ENCODE data around the gene ZNF695.
A peak's percentile ranks its signal among the peaks of the same experiment; 100 is the strongest.

ZNF695 gene

DNA sequence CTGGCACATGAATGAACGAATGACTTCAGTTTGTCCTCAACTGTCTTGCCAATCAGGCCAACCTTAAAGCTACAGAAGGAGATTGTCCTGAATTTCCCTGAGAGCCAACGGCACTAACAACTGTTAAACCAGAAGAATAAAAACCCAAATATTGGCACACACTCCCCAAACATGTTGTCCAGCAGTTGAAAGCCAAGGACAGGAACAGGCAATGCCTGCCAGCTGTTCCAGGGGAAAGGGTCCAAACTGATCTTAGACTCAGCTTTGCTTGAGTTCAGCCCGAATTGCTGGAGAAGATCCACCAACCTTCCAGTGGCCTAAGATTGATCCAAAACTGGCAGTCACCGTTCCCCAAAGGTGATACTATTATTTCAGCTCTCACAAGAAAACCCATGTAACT is 53.7 kb downstream of the ZNF695 start:
- no peak for DNase-seq

DNA sequence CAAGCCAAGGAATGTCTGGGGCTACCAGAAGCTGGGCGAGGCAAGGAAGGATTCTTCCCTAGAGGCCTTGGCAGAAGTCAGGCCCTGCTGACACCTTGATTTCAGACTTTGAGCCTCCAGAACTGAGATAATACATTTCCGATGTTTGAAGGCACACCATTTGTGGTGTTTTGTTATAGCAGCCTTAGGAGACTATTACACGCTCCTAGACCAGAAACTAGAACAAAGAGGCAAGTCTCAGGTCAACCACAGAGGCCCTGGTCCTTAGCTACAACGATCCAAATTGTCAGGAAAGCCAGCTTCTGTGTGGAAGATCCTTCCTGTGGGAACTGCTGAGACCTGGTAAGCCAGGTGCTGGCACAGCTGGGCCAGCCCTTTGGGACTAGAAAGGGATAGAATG is 56.4 kb downstream of the ZNF695 start:
- no peak for DNase-seq

DNA sequence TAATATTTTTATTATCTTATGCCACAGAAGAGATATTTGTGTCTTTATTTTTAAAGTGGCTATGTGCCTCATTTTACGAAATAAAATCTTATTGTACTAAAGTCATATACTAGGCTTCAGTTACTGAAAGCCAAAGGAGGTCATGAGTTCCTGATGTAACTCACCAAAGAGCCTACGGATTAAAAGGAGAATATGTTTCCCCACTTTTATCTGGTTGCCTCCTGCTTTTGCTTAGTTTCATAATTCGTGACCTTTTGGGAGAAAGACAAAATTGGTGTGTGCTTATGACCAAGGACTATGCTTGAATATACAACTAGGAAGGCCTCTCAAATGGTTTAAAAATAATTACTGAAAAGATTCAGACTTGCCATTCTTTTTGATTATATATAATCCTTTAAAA is 57.9 kb downstream of the ZNF695 start:
- peak; percentile 31 to 80 (median 58) for DNase-seq

DNA sequence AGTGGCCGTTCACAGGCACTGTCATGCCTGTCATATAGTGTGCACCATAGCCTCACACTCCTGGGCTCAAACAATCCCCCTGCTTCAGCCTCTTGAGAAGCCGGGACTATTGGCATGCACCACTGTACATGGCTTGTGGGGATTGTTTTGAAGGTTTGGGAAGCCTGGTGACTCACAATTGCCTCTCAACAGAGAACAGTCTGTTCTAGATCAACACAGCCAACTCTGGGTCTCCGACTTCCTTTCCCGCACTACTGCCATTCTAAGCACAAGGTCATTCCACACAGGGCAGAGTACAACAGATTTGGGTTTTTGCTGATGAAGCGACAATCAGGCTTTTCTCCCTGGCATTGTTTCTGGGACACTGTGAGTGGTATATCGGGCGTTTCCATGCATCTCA is 60.6 kb downstream of the ZNF695 start:
- DNase-seq, result no peak

DNA sequence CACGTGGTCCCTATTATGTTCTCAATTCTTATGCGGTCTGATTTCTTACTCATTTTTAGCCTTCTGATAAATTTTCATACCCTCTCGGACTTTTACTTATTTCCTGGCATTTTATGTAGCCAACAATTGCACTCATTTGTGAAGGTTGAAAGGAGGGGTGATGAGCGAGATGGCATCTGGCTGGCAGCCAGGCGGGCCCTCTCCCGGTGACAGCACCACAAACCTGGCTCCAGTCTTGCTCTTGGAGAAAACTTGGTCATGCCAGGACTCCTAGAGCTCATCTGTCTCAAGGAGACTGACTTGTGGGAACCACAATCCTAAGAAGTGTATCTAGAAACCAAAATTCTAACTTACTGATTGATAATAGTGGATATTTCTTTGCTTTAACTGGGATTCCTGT is 61.5 kb downstream of the ZNF695 start:
- DNase-seq, result no peak
